HEK293 (cell line): ENCODE measurements around the gene DGKZ.
A peak's percentile ranks its signal among the peaks of the same experiment; 100 is the strongest.

Source experiments
- CTCF ChIA-PET: fragments of 350-600 bp; formaldehyde crosslinking; extraction: SDS; loops from one replicate; lab custom pipeline; 2021; ENCODE audit warnings: antibody characterized with exemption; lab: Yijun Ruan, JAX
- POLR2A ChIA-PET: fragments of 300-600 bp; formaldehyde crosslinking; extraction: SDS; loops from one replicate; lab custom pipeline; 2020; ENCODE audit warnings: antibody characterized with exemption, inconsistent platforms; lab: Yijun Ruan, JAX
- H3K27ac ChIP-seq: fragments of 200-500 bp; sonication (Bioruptor generic); 2 replicates; pipeline ENCODE4 v1.5.1; 2014; ENCODE audit warnings: low read depth, low read length, control low read depth, inconsistent platforms; ENCODE audit errors: extremely low read depth
- H3K36me3 ChIP-seq, 2 experiments: fragments of 200-500 bp in 1 of 2; sonication (Bioruptor generic) in 1 of 2; 1 replicate in 1 of 2; 2 replicates in 1 of 2; pipeline ENCODE4 v1.5.1; 2014 to 2017; ENCODE audit warnings: inconsistent platforms in 2 of 2, low read length in 2 of 2; ENCODE audit not compliant: control insufficient read depth in 2 of 2, insufficient read depth in 1 of 2
- H3K4me1 ChIP-seq: fragments of 200-500 bp; sonication (Bioruptor generic); 2 replicates; pipeline ENCODE4 v1.5.1; 2014; ENCODE audit warnings: mild to moderate bottlenecking, low read length, inconsistent platforms; ENCODE audit not compliant: control insufficient read depth, insufficient read depth
- H3K4me3 ChIP-seq: 2 replicates; pipeline ENCODE4 v1.5.1; 2011; ENCODE audit warnings: low read depth, mild to moderate bottlenecking, control low read depth, low read length, moderate library complexity
- H3K9me3 ChIP-seq: fragments of 200-500 bp; sonication (Bioruptor generic); 2 replicates; pipeline ENCODE4 v1.5.1; 2014; ENCODE audit warnings: low read depth, low read length, inconsistent platforms; ENCODE audit not compliant: control insufficient read depth, insufficient read depth
- PRDM6 ChIP-seq: fragments of 450-650 bp; formaldehyde crosslinking; IDR thresholded peaks from 2 replicates; pipeline ENCODE4 v1.5.1; 2017; ENCODE audit warnings: missing biosample characterization, missing genetic modification characterization
- ZEB2 ChIP-seq: fragments of 450-650 bp; formaldehyde crosslinking; IDR thresholded peaks from 2 replicates; pipeline ENCODE4 v1.5.1; 2016; ENCODE audit warnings: missing biosample characterization, missing genetic modification characterization
- ZFP37 ChIP-seq: fragments of 450-650 bp; formaldehyde crosslinking; IDR thresholded peaks from 2 replicates; pipeline ENCODE4 v1.5.1; 2016; ENCODE audit warnings: missing biosample characterization, missing genetic modification characterization
- ZNF140 ChIP-seq: fragments of 450-650 bp; formaldehyde crosslinking; IDR thresholded peaks from 2 replicates; pipeline ENCODE4 v1.5.1; 2016; ENCODE audit warnings: missing biosample characterization, missing genetic modification characterization
- ZNF174 ChIP-seq: fragments of 450-650 bp; formaldehyde crosslinking; IDR thresholded peaks from 2 replicates; pipeline ENCODE4 v1.5.0; 2017; ENCODE audit warnings: missing biosample characterization, mild to moderate bottlenecking, missing genetic modification characterization
- ZNF19 ChIP-seq: fragments of 450-650 bp; formaldehyde crosslinking; IDR thresholded peaks from 2 replicates; pipeline ENCODE4; 2016; ENCODE audit warnings: missing biosample characterization, missing genetic modification characterization, low read depth
- ZNF843 ChIP-seq: fragments of 450-650 bp; formaldehyde crosslinking; IDR thresholded peaks from 2 replicates; pipeline ENCODE4 v1.5.1; 2016; ENCODE audit warnings: missing biosample characterization, missing genetic modification characterization
- TF ChIP-seq, protein P1 (sequence below): fragments of 450-650 bp; formaldehyde crosslinking; IDR thresholded peaks from 2 replicates; pipeline ENCODE4 v1.5.1; 2016; ENCODE audit warnings: missing biosample characterization, missing genetic modification characterization
- TF ChIP-seq, protein P2 (sequence below): fragments of 450-650 bp; formaldehyde crosslinking; IDR thresholded peaks from 2 replicates; pipeline ENCODE4 v1.5.1; 2016; ENCODE audit warnings: missing biosample characterization, missing genetic modification characterization
- TF ChIP-seq, protein P3 (sequence below): fragments of 450-650 bp; formaldehyde crosslinking; IDR thresholded peaks from 2 replicates; pipeline ENCODE4 v1.5.1; 2016; ENCODE audit warnings: missing biosample characterization, missing genetic modification characterization
- TF ChIP-seq, protein P4 (sequence below): fragments of 450-650 bp; formaldehyde crosslinking; IDR thresholded peaks from 2 replicates; pipeline ENCODE4 v1.5.1; 2016; ENCODE audit warnings: missing biosample characterization, missing genetic modification characterization, borderline replicate concordance

DGKZ gene

GRCh38 chr11:46330154-46330553, 17.1 kb upstream of the DGKZ start:
- Histone ChIP-seq H3K4me1 (no peaks in the 10 kb centered on the region), H3K4me3 (no peak overlapping the region), H3K27ac (no peak overlapping the region), H3K36me3 (no peaks in the 10 kb centered on the region), H3K9me3 (no peaks in the 10 kb centered on the region)
- TF ChIP-seq, protein P1, sequence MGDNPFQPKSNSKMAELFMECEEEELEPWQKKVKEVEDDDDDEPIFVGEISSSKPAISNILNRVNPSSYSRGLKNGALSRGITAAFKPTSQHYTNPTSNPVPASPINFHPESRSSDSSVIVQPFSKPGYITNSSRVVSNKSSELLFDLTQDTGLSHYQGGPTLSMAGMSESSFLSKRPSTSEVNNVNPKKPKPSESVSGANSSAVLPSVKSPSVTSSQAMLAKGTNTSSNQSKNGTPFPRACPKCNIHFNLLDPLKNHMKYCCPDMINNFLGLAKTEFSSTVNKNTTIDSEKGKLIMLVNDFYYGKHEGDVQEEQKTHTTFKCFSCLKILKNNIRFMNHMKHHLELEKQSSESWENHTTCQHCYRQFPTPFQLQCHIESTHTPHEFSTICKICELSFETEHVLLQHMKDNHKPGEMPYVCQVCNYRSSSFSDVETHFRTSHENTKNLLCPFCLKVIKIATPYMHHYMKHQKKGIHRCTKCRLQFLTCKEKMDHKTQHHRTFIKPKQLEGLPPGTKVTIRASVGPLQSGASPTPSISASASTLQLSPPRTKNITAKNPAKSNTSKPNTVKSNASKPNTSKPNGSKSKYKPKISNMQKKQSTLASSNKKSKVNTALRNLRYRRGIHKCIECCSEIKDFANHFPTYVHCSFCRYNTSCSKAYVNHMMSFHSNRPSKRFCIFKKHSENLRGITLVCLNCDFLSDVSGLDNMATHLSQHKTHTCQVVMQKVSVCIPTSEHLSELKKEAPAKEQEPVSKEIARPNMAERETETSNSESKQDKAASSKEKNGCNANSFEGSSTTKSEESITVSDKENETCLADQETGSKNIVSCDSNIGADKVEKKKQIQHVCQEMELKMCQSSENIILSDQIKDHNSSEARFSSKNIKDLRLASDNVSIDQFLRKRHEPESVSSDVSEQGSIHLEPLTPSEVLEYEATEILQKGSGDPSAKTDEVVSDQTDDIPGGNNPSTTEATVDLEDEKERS (tag by site-specific recombination): no peak
- TF ChIP-seq, protein P2, sequence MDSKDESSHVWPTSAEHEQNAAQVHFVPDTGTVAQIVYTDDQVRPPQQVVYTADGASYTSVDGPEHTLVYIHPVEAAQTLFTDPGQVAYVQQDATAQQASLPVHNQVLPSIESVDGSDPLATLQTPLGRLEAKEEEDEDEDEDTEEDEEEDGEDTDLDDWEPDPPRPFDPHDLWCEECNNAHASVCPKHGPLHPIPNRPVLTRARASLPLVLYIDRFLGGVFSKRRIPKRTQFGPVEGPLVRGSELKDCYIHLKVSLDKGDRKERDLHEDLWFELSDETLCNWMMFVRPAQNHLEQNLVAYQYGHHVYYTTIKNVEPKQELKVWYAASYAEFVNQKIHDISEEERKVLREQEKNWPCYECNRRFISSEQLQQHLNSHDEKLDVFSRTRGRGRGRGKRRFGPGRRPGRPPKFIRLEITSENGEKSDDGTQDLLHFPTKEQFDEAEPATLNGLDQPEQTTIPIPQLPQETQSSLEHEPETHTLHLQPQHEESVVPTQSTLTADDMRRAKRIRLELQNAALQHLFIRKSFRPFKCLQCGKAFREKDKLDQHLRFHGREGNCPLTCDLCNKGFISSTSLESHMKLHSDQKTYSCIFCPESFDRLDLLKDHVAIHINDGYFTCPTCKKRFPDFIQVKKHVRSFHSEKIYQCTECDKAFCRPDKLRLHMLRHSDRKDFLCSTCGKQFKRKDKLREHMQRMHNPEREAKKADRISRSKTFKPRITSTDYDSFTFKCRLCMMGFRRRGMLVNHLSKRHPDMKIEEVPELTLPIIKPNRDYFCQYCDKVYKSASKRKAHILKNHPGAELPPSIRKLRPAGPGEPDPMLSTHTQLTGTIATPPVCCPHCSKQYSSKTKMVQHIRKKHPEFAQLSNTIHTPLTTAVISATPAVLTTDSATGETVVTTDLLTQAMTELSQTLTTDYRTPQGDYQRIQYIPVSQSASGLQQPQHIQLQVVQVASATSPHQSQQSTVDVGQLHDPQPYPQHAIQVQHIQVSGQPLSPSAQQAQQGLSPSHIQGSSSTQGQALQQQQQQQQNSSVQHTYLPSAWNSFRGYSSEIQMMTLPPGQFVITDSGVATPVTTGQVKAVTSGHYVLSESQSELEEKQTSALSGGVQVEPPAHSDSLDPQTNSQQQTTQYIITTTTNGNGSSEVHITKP (tag by site-specific recombination): no peak
- TF ChIP-seq ZNF19 (no peak), ZNF140 (tag by site-specific recombination) (no peak), ZFP37 (tag by site-specific recombination) (no peak), ZNF174 (tag by site-specific recombination) (no peak), ZEB2 (tag by site-specific recombination) (no peak), ZNF843 (tag by site-specific recombination) (no peak)
- TF ChIP-seq, protein P3, sequence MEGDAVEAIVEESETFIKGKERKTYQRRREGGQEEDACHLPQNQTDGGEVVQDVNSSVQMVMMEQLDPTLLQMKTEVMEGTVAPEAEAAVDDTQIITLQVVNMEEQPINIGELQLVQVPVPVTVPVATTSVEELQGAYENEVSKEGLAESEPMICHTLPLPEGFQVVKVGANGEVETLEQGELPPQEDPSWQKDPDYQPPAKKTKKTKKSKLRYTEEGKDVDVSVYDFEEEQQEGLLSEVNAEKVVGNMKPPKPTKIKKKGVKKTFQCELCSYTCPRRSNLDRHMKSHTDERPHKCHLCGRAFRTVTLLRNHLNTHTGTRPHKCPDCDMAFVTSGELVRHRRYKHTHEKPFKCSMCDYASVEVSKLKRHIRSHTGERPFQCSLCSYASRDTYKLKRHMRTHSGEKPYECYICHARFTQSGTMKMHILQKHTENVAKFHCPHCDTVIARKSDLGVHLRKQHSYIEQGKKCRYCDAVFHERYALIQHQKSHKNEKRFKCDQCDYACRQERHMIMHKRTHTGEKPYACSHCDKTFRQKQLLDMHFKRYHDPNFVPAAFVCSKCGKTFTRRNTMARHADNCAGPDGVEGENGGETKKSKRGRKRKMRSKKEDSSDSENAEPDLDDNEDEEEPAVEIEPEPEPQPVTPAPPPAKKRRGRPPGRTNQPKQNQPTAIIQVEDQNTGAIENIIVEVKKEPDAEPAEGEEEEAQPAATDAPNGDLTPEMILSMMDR (tag by site-specific recombination): no peak
- TF ChIP-seq, protein P4, sequence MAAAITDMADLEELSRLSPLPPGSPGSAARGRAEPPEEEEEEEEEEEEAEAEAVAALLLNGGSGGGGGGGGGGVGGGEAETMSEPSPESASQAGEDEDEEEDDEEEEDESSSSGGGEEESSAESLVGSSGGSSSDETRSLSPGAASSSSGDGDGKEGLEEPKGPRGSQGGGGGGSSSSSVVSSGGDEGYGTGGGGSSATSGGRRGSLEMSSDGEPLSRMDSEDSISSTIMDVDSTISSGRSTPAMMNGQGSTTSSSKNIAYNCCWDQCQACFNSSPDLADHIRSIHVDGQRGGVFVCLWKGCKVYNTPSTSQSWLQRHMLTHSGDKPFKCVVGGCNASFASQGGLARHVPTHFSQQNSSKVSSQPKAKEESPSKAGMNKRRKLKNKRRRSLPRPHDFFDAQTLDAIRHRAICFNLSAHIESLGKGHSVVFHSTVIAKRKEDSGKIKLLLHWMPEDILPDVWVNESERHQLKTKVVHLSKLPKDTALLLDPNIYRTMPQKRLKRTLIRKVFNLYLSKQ (tag by site-specific recombination): no peak
- CTCF ChIA-PET: interaction anchor here (0.7 to 3.0 kb wide), 9 partner anchors 13 to 90 kb away, joined by 3 to 16 read pairs (median 5); partner anchors contain the start of gene DGKZ
- POLR2A ChIA-PET: no interaction called here

DNA sequence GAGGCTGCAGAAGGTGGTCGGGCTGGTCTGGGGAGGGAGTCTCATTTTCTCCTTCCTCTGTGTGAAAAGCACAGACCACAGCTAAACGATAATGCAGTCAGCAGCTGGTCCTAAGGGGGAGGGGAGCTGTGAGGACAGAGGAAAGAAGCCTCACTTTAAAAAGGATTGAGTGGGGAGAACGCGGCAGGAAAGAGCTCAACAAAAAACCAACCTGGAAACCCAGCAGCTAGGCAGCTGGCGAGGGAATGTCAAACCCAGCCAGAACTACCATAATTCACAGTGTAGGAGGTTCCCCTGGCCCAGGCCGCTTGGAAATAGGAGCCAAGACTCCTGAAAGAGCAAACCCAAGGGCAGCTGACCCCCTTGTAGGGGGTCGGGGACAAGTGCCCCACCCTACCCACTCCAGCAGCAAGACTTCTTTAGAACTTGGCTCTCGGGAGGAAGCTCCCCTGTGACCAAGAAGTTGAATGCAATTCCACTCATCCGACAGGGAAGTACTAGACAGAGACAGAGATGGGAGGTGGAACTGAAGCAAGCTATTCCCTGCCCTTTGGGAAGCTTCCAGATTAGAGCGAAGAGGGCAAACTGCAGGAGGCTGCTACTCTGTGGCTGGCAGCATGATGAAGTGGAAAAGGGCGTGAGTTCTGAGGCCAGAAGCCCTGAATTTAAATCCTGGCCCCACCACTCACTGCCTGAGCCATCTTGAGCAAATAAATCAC, 16.5 kb upstream of the DGKZ start:
- Histone ChIP-seq H3K4me1 (no peaks in the 10 kb centered on the region), H3K4me3 (no peak overlapping the region), H3K9me3 (no peaks in the 10 kb centered on the region), H3K27ac (no peak overlapping the region), H3K36me3 (no peaks in the 10 kb centered on the region)
- CTCF ChIA-PET: interaction anchor here (0.6 to 3.0 kb wide), 12 partner anchors 14 to 91 kb away, joined by 3 to 16 read pairs (median 4); partner anchors contain the start of gene DGKZ
- no peak for TF ChIP-seq PRDM6 (tag by site-specific recombination)
- peak; percentile 57 for TF ChIP-seq ZNF140 (tag by site-specific recombination)
- POLR2A ChIA-PET: interaction anchor here (0.7 kb wide), 1 partner anchor 87 kb away, joined by 3 read pairs; no protein-coding TSS in a partner anchor
